Measurements from ENCODE around the gene SPEM1. TPM values are rescaled to one million over a fixed set of nuclear protein-coding genes. Genes with fewer than 3 reads are reported as not detected.
"Not testable (repeated sequence)": the region's sequence is repeated elsewhere in the genome, so short reads cannot be mapped to it uniquely, and the experiment has no call there.

Gene SPEM1
- total RNA-seq, 1 donor from 2014 or later = not detected

DNA sequence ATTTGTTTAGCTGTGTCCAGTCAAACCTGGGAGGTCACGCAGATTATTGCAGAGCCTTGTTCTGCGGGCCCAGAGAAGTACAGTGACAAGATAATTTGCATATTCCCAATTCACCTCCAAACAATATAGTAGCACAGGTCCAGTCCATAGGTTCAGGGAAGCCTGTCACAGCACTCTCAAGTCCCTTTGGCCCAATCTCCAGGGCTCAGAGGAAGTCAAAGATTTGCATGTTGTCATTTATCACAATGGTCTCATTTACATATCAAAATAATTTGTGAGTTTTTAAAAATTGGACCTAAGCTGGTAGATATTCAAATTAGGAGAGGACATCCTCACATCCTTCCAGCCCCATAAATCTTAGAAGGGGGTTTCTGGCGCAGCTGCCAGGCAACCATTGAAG lies 47.4 kb downstream of the SPEM1 start:
- intact Hi-C loops (cut with micrococcal nuclease) = no loop called here

DNA sequence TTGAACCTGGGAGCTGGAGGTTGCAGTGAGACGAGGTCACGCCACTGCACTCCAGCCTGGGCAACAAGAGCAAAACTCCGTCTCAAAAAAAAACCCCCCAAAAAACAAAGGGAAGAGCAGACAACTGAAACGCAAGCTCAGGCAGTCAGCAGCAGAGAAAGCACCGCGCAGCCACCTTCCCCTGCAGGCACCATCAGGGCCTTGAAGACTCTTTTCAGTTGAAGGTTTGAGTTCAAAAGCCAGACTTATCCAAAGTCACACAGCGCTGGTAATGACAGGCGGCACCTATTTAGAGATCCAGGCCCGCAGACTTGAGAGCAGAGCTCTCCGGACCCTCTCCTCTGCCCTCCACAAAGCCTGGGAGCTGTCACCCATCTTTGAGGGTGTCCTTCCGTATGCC lies 48.2 kb downstream of the SPEM1 start:
- intact Hi-C loops (cut with micrococcal nuclease) = no loop called here

DNA sequence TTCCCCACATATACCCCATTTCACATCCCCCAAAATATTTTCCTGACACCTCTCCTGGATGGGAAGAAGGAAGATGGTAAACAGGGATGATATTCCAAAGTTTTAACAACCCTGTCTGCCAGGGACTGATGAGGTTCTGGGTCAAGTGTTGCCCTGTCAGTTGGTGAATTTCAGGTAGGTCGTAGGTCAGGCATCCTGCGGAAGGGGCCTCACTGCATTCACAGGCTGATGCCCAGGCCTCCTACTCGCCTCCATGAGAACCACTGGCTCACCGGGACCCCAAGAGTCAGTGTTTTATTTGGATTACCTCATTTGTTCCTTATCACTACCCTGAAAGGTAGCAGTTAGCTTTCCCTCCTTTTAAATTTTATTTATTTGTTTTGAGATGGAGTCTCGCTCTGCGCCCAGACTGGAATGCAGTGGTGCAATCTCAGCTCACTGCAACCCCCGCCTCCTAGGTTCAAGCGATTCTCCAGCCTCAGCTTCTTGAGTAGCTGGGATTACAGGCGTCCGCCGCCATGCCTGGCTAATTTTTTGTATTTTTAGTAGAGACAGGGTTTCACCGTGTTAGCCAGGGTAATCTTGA lies 48.8 kb downstream of the SPEM1 start:
- intact Hi-C loops (cut with micrococcal nuclease) = no loop called here

DNA sequence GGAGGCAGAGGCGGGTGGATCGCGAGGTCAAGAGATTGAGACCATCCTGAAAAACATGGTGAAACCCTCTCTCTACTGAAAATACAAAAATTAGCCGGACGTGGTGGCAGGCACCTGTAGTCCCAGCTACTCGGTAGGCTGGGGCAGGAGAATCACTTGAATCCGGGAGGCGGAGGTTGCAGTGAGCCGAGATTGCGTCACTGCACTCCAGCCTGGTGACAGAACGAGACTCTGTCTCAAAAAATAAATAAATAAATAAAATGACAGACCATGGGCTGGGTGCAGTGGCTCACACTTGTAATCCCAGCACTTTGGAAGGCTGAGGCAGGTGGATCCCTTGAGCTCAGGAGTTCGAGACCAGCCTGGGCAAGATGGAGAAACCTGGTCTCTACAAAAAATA lies 49.7 kb downstream of the SPEM1 start:
- intact Hi-C loops (cut with micrococcal nuclease) = not testable (repeated sequence)

DNA sequence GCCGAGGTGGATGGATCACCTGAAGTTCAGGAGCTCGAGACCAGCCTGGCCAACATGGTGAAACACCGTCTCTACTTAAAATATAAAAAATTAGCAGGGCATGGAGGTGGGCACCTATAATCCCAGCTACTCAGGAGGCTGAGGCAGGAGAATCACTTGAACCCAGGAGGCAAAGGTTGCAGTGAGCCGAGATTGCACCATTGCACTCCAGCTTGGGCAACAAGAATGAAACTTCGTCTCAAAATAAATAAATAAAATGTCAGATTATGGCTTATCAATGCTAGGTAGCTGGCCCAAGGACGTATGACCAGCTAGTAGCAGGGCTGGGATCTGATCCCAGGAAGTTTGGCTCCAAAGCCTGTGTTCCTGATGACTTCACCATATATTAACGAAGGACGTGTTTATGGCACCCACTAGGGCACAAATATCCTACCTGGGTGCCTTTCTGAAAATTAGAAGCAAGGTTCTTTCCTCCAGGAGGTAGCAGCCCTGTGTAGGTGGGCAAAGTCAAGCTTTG lies 50.4 kb downstream of the SPEM1 start:
- intact Hi-C loops (cut with micrococcal nuclease) = not testable (repeated sequence)

Other genes with a start within 250 kb of the SPEM1 start
- 0.91 and 1.8 TPM in 2 replicates for gene ASGR1, start 241.0 kb upstream of the SPEM1 start, total RNA-seq
- gene DLG4, start 200.5 kb upstream of the SPEM1 start, total RNA-seq = 9.1 and 9.6 TPM in 2 replicates
- 340 and 346 TPM in 2 replicates for gene ACADVL, start 200.4 kb upstream of the SPEM1 start, total RNA-seq
- 46.4 and 51.1 TPM in 2 replicates for gene DVL2, start 185.8 kb upstream of the SPEM1 start, total RNA-seq
- gene PHF23, start 180.9 kb upstream of the SPEM1 start, total RNA-seq = 53.4 and 55.1 TPM in 2 replicates
- gene GABARAP, start 177.9 kb upstream of the SPEM1 start, total RNA-seq = 223 and 242 TPM in 2 replicates
- 170 and 179 TPM in 2 replicates for gene CTDNEP1, start 168.6 kb upstream of the SPEM1 start, total RNA-seq
- 56.5 and 57.8 TPM in 2 replicates for gene ELP5, start 168.1 kb upstream of the SPEM1 start, total RNA-seq
- gene CLDN7, start 157.8 kb upstream of the SPEM1 start, total RNA-seq = 0.32 and 0.39 TPM in 2 replicates
- gene SLC2A4, start 138.6 kb upstream of the SPEM1 start, total RNA-seq = 0.07 TPM in 1 of 2 replicates, not detected in the other
- gene YBX2, start 125.7 kb upstream of the SPEM1 start, total RNA-seq = 1.3 and 1.4 TPM in 2 replicates
- gene EIF5A, start 112.7 kb upstream of the SPEM1 start, total RNA-seq = 709 TPM in 2 replicates
- gene GPS2, start 105.0 kb upstream of the SPEM1 start, total RNA-seq = 78.5 and 83.2 TPM in 2 replicates
- gene NEURL4, start 91.0 kb upstream of the SPEM1 start, total RNA-seq = 38.5 and 44.1 TPM in 2 replicates
- 580 and 590 TPM in 2 replicates for gene ACAP1, start 83.8 kb upstream of the SPEM1 start, total RNA-seq
- gene KCTD11, start 68.2 kb upstream of the SPEM1 start, total RNA-seq = 8.2 TPM in 2 replicates
- gene TMEM95, start 65.2 kb upstream of the SPEM1 start, total RNA-seq = not detected in 2 replicates
- 1.2 and 1.4 TPM in 2 replicates for gene TNK1, start 39.2 kb upstream of the SPEM1 start, total RNA-seq
- gene PLSCR3, start 25.8 kb upstream of the SPEM1 start, total RNA-seq = 141 and 147 TPM in 2 replicates
- gene TMEM256, start 16.2 kb upstream of the SPEM1 start, total RNA-seq = 54.3 and 56.3 TPM in 2 replicates
- gene NLGN2, start 12.5 kb upstream of the SPEM1 start, total RNA-seq = 1.2 TPM in 2 replicates
- gene SPEM2, start 5.3 kb downstream of the SPEM1 start, total RNA-seq = not detected in 2 replicates
- gene SPEM3, start 8.5 kb downstream of the SPEM1 start, total RNA-seq = not detected in 2 replicates
- gene TMEM102, start 15.1 kb downstream of the SPEM1 start, total RNA-seq = 14.4 TPM in 2 replicates
- 5.6 and 5.8 TPM in 2 replicates for gene FGF11, start 19.2 kb downstream of the SPEM1 start, total RNA-seq
- 11.0 and 11.4 TPM in 2 replicates for gene CHRNB1, start 24.7 kb downstream of the SPEM1 start, total RNA-seq
- gene ZBTB4, start 59.3 kb downstream of the SPEM1 start, total RNA-seq = 21.6 and 22.3 TPM in 2 replicates
- not detected in 2 replicates for gene SLC35G6, start 61.1 kb downstream of the SPEM1 start, total RNA-seq
- gene POLR2A, start 64.0 kb downstream of the SPEM1 start, total RNA-seq = 192 and 200 TPM in 2 replicates
- 66.6 and 67.0 TPM in 2 replicates for gene TNFSF12, start 128.7 kb downstream of the SPEM1 start, total RNA-seq
- 3.2 TPM in 2 replicates for gene TNFSF13, start 138.4 kb downstream of the SPEM1 start, total RNA-seq
- 50.9 and 55.3 TPM in 2 replicates for gene SENP3, start 141.6 kb downstream of the SPEM1 start, total RNA-seq
- 8.3 and 9.4 TPM in 2 replicates for gene CD68, start 159.3 kb downstream of the SPEM1 start, total RNA-seq
- gene MPDU1, start 163.5 kb downstream of the SPEM1 start, total RNA-seq = 79.6 and 79.9 TPM in 2 replicates
- 0.25 and 0.50 TPM in 2 replicates for gene SOX15, start 169.8 kb downstream of the SPEM1 start, total RNA-seq
- gene FXR2, start 194.6 kb downstream of the SPEM1 start, total RNA-seq = 30.3 and 31.7 TPM in 2 replicates
- gene SAT2, start 207.5 kb downstream of the SPEM1 start, total RNA-seq = 17.8 and 18.2 TPM in 2 replicates
- gene SHBG, start 209.8 kb downstream of the SPEM1 start, total RNA-seq = not detected in 2 replicates
- gene ATP1B2, start 230.6 kb downstream of the SPEM1 start, total RNA-seq = 0.16 and 0.25 TPM in 2 replicates